Regular cardiac myocyte (primary cell): ENCODE measurements around the gene FGF10. TPM values are rescaled to one million over a fixed set of nuclear protein-coding genes. Genes with fewer than 3 reads are reported as not detected.

Source experiments
- total RNA-seq: library from RNA; depleted of rRNA; stranded (reverse); fragments of >200 nt; gene quantifications from 2 replicates; pipeline ENCODE4 v1.2.3, GENCODE V29; 2014

Gene FGF10
- not detected in 2 replicates for total RNA-seq

GRCh38 chr5:44389090-44389822, at the start of gene FGF10:
FGF10 (minus strand) TSS chr5:44389420; CDS start chr5:44388682, 738 bp downstream.

